Thyroid gland (tissue), 4 donors: ENCODE results near the gene CLPSL2. TPM values are rescaled to one million over a fixed set of nuclear protein-coding genes. Genes with fewer than 3 reads are reported as not detected.
A peak's percentile ranks its signal among the peaks of the same experiment; 100 is the strongest.

Experiments
- DNase-seq, 2 donors: peaks; one replicate each; pipeline ENCODE4 v3.0.0-alpha.2; 2019
- H3K27ac ChIP-seq, 3 donors: fragments of 200-600 bp; sonication (generic); 1 replicate in 2 of 3; 2 replicates in 1 of 3; pipeline ENCODE4 v1.5.1; 2016 to 2019; ENCODE audit warnings: mild to moderate bottlenecking in 1 of 3, moderate library complexity in 1 of 3
- H3K27me3 ChIP-seq: fragments of 200-600 bp; sonication (generic); one replicate; pipeline ENCODE4 v1.5.1; 2019
- H3K36me3 ChIP-seq, 2 donors: fragments of 200-600 bp; sonication (generic); one replicate each; pipeline ENCODE4 v1.5.1; 2016 to 2019
- H3K4me1 ChIP-seq, 2 donors: fragments of 200-600 bp; sonication (generic); one replicate each; pipeline ENCODE4 v1.5.1; 2017 to 2019
- H3K4me3 ChIP-seq, 3 donors: fragments of 200-600 bp; sonication (generic); replicated peaks in 1 of 3; 1 replicate in 2 of 3; 2 replicates in 1 of 3; pipeline ENCODE4 v1.5.1; 2016; ENCODE audit warnings: mild to moderate bottlenecking in 1 of 3
- H3K9me3 ChIP-seq: fragments of 200-600 bp; sonication (generic); one replicate; pipeline ENCODE4 v1.5.1; 2017
- CTCF ChIP-seq, 6 experiments: fragments of 200-600 bp in 3 of 6; fragments of 450-650 bp in 3 of 6; sonication (generic) in 3 of 6; IDR thresholded peaks; one replicate each; pipeline ENCODE4 v1.5.1; 2016 to 2019; ENCODE audit warnings: antibody characterized with exemption in 6 of 6, mild to moderate bottlenecking in 2 of 6, inconsistent platforms in 1 of 6, moderate library complexity in 1 of 6
- POLR2A ChIP-seq, 2 donors: fragments of 450-650 bp; IDR thresholded peaks; one replicate each; pipeline ENCODE4 v1.6.1; 2017; ENCODE audit warnings: antibody characterized with exemption in 2 of 2, mild to moderate bottlenecking in 2 of 2, moderate library complexity in 1 of 2
- WGBS, 2 donors: methylation state at CpG; one replicate each; pipeline ENCODE4 v1.1.5; 2017; 5-methylcytosine and 5-hydroxymethylcytosine counted together
- intact Hi-C: fragments of 100-400 bp; cut with DNase I; formaldehyde crosslinking; loops from one replicate; pipeline ENCODE4 v1.15.1; 2023
- total RNA-seq, 4 donors: library from RNA; depleted of rRNA; stranded (reverse); fragments of >200 nt; gene quantifications; one replicate each; pipeline ENCODE4 v1.2.3, GENCODE V29; 2016

The CLPSL2 gene
- total RNA-seq, 4 donors from 2014 or later: not detected

GRCh38 chr6:35786272-35786671 lies 9.9 kb downstream of the CLPSL2 start:
- H3K9me3 ChIP-seq: no peaks in the 10 kb centered on the region
- DNase-seq: no peak
- 46 to 56% methylated on average over 2 of the region's 2 CpGs for WGBS, 2 donors
- H3K27ac ChIP-seq: no peak overlapping the region
- no peaks in the 10 kb centered on the region for H3K36me3 ChIP-seq
- no peak overlapping the region for H3K4me3 ChIP-seq
- TF ChIP-seq POLR2A (IDR thresholded peaks at IDR 0.05): no peak
- no peak for TF ChIP-seq CTCF (IDR thresholded peaks at IDR 0.05)
- intact Hi-C loops: no loop called here
- peaks cover 18% of the 10 kb centered on the region for H3K27me3 ChIP-seq
- H3K4me1 ChIP-seq: no peaks in the 10 kb centered on the region

- H3K4me1 ChIP-seq: no peaks in the 10 kb centered on the region
- intact Hi-C loops: no loop called here
- H3K27me3 ChIP-seq: peaks cover 18% of the 10 kb centered on the region
- no peaks in the 10 kb centered on the region for H3K9me3 ChIP-seq
- 50 to 66% methylated on average over 25 of the region's 25 CpGs for WGBS, 2 donors
- TF ChIP-seq CTCF (IDR thresholded peaks at IDR 0.05) (no peak), POLR2A (IDR thresholded peaks at IDR 0.05) (no peak)
- no peak overlapping the region for H3K27ac ChIP-seq
- peak in 1 of 2 donors; percentile 22 for DNase-seq
- H3K4me3 ChIP-seq: no peak overlapping the region
- no peaks in the 10 kb centered on the region for H3K36me3 ChIP-seq
Observed at GRCh38 chr6:35786810-35787209, 10.4 kb downstream of the CLPSL2 start.

GRCh38 chr6:35787266-35788218 lies 11.1 kb downstream of the CLPSL2 start:
- WGBS, 2 donors: 85 to 86% methylated on average over 13 of the region's 13 CpGs
- no peak for DNase-seq
- Histone ChIP-seq H3K4me3 (no peak overlapping the region), H3K27me3 (peaks cover 18% of the 10 kb centered on the region), H3K36me3 (no peaks in the 10 kb centered on the region), H3K9me3 (no peaks in the 10 kb centered on the region), H3K4me1 (no peaks in the 10 kb centered on the region), H3K27ac (no peak overlapping the region)
- intact Hi-C loops: no loop called here
- TF ChIP-seq CTCF (IDR thresholded peaks at IDR 0.05): no peak
- TF ChIP-seq POLR2A (IDR thresholded peaks at IDR 0.05): no peak

DNA sequence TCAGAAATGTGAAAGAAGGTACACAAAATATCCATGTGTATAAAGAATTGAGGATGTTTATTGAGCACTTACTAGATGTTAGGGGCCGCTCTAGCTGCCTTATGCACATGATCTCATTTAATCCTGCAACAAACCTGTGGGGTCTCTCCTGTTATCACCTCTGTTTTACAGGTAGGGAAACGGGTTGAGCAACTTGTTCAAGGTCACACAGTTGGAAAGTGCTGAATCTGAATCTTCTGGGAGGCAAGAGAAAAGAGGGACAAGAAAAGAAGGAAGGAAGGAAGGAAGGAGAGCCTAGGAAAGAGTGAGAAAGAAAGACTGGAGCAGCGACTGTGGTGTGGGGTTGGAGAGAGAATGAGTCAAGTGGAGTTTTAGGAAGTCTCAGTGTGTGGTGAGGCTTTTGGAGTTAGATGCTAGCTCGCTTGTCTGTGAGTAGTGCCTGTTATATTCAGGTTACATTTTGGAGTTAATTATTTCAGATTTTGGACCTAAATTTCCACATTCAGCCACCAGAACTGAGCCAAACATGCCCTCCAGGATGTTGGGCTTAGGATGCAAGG lies 12.1 kb downstream of the CLPSL2 start:
- Histone ChIP-seq H3K27ac (no peak overlapping the region), H3K4me3 (no peak overlapping the region), H3K9me3 (no peaks in the 10 kb centered on the region), H3K36me3 (no peaks in the 10 kb centered on the region), H3K4me1 (no peaks in the 10 kb centered on the region), H3K27me3 (peaks cover 18% of the 10 kb centered on the region)
- WGBS, 2 donors: 68 to 74% methylated on average over 4 of the region's 4 CpGs
- intact Hi-C loops: no loop called here
- TF ChIP-seq POLR2A (IDR thresholded peaks at IDR 0.05): no peak
- no peak for TF ChIP-seq CTCF (IDR thresholded peaks at IDR 0.05)
- DNase-seq: no peak

DNA sequence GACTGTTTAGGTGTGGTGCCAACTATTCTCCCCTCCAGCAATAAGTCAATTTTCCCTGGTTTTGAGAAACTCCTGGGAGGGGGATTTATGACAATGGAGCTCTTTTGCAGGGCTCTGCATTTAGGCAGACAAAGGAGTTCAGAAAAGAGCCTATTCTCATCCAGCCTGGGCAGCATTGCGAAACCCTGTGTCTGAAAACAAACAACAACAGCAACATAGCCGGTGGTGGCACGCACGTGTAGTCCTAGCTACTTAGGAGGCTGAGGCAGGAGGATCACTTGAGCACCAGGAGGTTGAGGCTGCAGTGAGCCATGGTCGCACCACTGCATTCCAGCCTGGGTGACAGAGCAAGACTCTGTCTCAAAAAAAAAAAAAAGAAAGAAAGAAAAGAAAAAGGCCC lies 14.3 kb downstream of the CLPSL2 start:
- no peak for DNase-seq
- H3K4me1 ChIP-seq: no peaks in the 10 kb centered on the region
- intact Hi-C loops: no loop called here
- H3K9me3 ChIP-seq: no peaks in the 10 kb centered on the region
- no peak overlapping the region for H3K27ac ChIP-seq
- peaks cover 18% of the 10 kb centered on the region for H3K27me3 ChIP-seq
- 76 to 80% methylated on average over 5 of the region's 5 CpGs for WGBS, 2 donors
- no peak overlapping the region for H3K4me3 ChIP-seq
- no peak for TF ChIP-seq POLR2A (IDR thresholded peaks at IDR 0.05)
- TF ChIP-seq CTCF (IDR thresholded peaks at IDR 0.05): no peak
- H3K36me3 ChIP-seq: no peaks in the 10 kb centered on the region
